GM23248 (cell line): ENCODE data around the gene MASP1.

Experiments
- EZH2 ChIP-seq: fragments of 200-600 bp; sonication (generic); IDR thresholded peaks from 2 replicates; pipeline ENCODE4 v1.6.1; 2018; ENCODE audit warnings: antibody characterized with exemption, mild to moderate bottlenecking; ENCODE audit not compliant: insufficient read depth, poor library complexity, severe bottlenecking
- EZH2phosphoT487 ChIP-seq: fragments of 200-600 bp; sonication (generic); IDR thresholded peaks from 2 replicates; pipeline ENCODE4 v1.6.1; 2018; ENCODE audit warnings: antibody characterized with exemption, moderate library complexity, mild to moderate bottlenecking, low read depth; ENCODE audit not compliant: insufficient read depth

DNA sequence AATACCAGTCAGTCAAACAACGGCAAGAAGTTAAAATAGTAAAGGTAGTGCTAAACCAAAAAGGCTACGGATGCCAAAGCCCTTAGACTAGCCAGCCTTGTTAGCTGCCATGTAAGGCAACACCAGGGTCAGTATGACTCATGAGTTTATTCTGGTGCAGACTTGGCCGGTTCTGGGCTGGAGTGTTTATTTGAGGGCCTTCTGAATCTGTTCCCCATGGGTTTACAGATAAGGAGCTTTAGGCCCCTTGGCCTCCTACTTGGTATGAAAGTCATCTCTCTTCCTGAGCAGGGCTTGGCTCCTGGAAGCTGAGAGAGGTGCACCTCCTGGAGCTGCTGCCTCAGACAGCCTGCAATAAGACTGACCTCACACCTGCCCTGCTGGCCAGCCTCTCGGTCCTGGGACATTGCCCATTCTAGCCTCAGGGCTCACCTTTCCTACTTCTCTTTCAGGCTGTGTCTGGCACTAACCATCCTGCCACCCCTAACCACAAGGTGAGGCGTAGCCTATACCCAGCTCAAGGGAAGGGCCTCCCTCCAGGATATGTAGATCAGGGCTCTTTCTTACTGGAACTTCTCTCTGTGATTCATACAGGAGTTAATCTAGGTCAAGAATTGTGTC, 104.6 kb downstream of the MASP1 start:
- TF ChIP-seq EZH2 = no peak
- no peak for TF ChIP-seq EZH2phosphoT487
